MCF 10A (cell line): ENCODE results near the gene CSNK1G1. TPM values are rescaled to one million over a fixed set of nuclear protein-coding genes. Genes with fewer than 3 reads are reported as not detected.

Experiments
- BruUV-seq: library from RNA; stranded (reverse); fragments of 400-500 nt; replicated peaks from 2 replicates; lab custom pipeline; 2021; lab: Mats Ljungman, UMichigan
- CTCF ChIA-PET: fragments of 300-600 bp; sonication (Branson Sonifier 250); formaldehyde crosslinking; extraction: SDS; loops from one replicate; lab custom pipeline; 2021; ENCODE audit warnings: antibody characterized with exemption, inconsistent platforms; lab: Yijun Ruan, JAX
- POLR2A ChIA-PET: fragments of 300-600, 350-650 bp; sonication (Branson Sonifier 250); formaldehyde crosslinking; extraction: SDS; loops from one replicate; lab custom pipeline; 2020; ENCODE audit warnings: antibody characterized with exemption, inconsistent platforms; lab: Yijun Ruan, JAX
- DNase-seq: peaks from one replicate; pipeline ENCODE4 v3.0.0-alpha.2; 2018; ENCODE audit not compliant: unreplicated experiment
- H3K27ac Mint-ChIP-seq: one replicate; pipeline ENCODE4 v1.8.0; 2022; ENCODE audit warnings: mild to moderate bottlenecking, low read depth, mixed read lengths; ENCODE audit not compliant: unreplicated experiment
- H3K27me3 Mint-ChIP-seq: one replicate; pipeline ENCODE4 v1.8.0; 2022; ENCODE audit warnings: mixed read lengths; ENCODE audit not compliant: insufficient read depth, unreplicated experiment
- H3K36me3 Mint-ChIP-seq: one replicate; pipeline ENCODE4 v1.8.0; 2022; ENCODE audit warnings: mild to moderate bottlenecking, moderate library complexity, mixed read lengths; ENCODE audit not compliant: insufficient read depth, unreplicated experiment
- H3K4me1 Mint-ChIP-seq: one replicate; pipeline ENCODE4 v1.8.0; 2022; ENCODE audit warnings: mixed read lengths; ENCODE audit not compliant: insufficient read depth, unreplicated experiment
- H3K4me3 Mint-ChIP-seq: one replicate; pipeline ENCODE4 v1.8.0; 2022; ENCODE audit warnings: mild to moderate bottlenecking, moderate library complexity, mixed read lengths; ENCODE audit not compliant: unreplicated experiment
- H3K9me3 Mint-ChIP-seq: one replicate; pipeline ENCODE4 v1.8.0; 2022; ENCODE audit warnings: mixed read lengths; ENCODE audit not compliant: unreplicated experiment
- CTCF ChIP-seq: fragments of 200-600 bp; IDR thresholded peaks from one replicate; pipeline ENCODE4 v1.8.0; 2022; ENCODE audit warnings: antibody characterized with exemption, mild to moderate bottlenecking; ENCODE audit not compliant: unreplicated experiment
- intact Hi-C: fragments of 100-400 bp; cut with micrococcal nuclease; formaldehyde crosslinking; loops from 2 replicates; pipeline ENCODE4 v1.14.1; 2022
- total RNA-seq: library from RNA; stranded (reverse); gene quantifications from 2 replicates; pipeline ENCODE4 v1.2.3, GENCODE V29; 2022

Gene CSNK1G1
- total RNA-seq, 1 experiment from 2014 or later = 31.0 TPM

GRCh38 chr15:64209680-64210334 is 146.2 kb downstream of the CSNK1G1 start:
- peak; percentile 35 for DNase-seq
- POLR2A ChIA-PET = interaction anchor here (0.6 to 1.6 kb wide), 5 partner anchors 11 to 251 kb away, joined by 3 to 5 read pairs (median 3); partner anchors contain the start of genes TRIP4 and ZNF609
- intact Hi-C loops = loop anchor here (1.0 kb wide), 2 partner anchors 146 to 471 kb away; partner anchors contain the start of gene CSNK1G1

GRCh38 chr15:64205202-64205601 is 150.8 kb downstream of the CSNK1G1 start:
- Mint-ChIP-seq H3K27me3 (no peaks in the 10 kb centered on the region), H3K9me3 (no peaks in the 10 kb centered on the region), H3K36me3 (peaks cover 49% of the 10 kb centered on the region), H3K27ac (no peak overlapping the region), H3K4me1 (no peaks in the 10 kb centered on the region), H3K4me3 (no peak overlapping the region)
- POLR2A ChIA-PET = interaction anchor here (0.8 kb wide), 1 partner anchor 151 kb away, joined by 3 read pairs; the partner anchor contains the start of gene CSNK1G1
- intact Hi-C loops = no loop called here
- DNase-seq = no peak
- TF ChIP-seq CTCF = no peak
- CTCF ChIA-PET = interaction anchor here (0.5 to 1.6 kb wide), 3 partner anchors 11 to 259 kb away, joined by 3 to 9 read pairs (median 3); partner anchors contain the start of gene CSNK1G1
- no TSS peak for BruUV-seq

More at GRCh38 chr15:64209680-64210334, 146.2 kb downstream of the CSNK1G1 start:
- peak; percentile 43 for TF ChIP-seq CTCF
- Mint-ChIP-seq H3K9me3 (no peaks in the 10 kb centered on the region), H3K27ac (no peak overlapping the region), H3K4me3 (no peak overlapping the region), H3K27me3 (no peaks in the 10 kb centered on the region), H3K36me3 (peaks cover 27% of the 10 kb centered on the region), H3K4me1 (peaks cover 7% of the 10 kb centered on the region)
- CTCF ChIA-PET = interaction anchor here (0.6 to 1.6 kb wide), 7 partner anchors 34 to 444 kb away, joined by 3 to 6 read pairs (median 3); no protein-coding TSS in a partner anchor
- no TSS peak for BruUV-seq

DNA sequence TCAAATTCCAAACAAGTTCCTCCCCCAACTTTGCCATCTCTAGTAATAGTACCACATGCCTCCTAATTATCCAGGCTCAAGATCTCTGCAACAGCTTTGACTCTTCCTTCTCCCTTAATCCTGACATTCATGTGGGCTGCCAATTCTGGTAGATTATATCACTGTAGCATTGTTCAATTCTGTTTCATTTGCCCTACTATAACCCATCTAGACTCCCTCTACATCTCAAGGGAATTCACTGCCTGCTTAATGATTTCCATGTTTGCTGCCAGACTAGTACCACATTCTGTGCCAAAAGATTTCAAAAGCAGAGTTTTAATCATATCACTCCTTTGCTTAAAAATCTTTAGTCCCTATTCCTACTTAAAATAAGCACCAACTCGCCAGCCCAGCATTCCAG is 158.5 kb downstream of the CSNK1G1 start:
- no peaks in the 10 kb centered on the region for H3K4me1 Mint-ChIP-seq
- BruUV-seq = no TSS peak
- ChIA-PET POLR2A (interaction anchor here (0.6 kb wide), 1 partner anchor 161 kb away, joined by 3 read pairs; no protein-coding TSS in a partner anchor), CTCF (interaction anchor here (1.1 to 1.3 kb wide), 2 partner anchors 8 to 483 kb away, joined by 3 to 4 read pairs; no protein-coding TSS in a partner anchor)
- DNase-seq = no peak
- H3K27me3 Mint-ChIP-seq = no peaks in the 10 kb centered on the region
- no peaks in the 10 kb centered on the region for H3K9me3 Mint-ChIP-seq
- peaks cover 61% of the 10 kb centered on the region for H3K36me3 Mint-ChIP-seq
- TF ChIP-seq CTCF = no peak
- H3K4me3 Mint-ChIP-seq = no peak overlapping the region
- intact Hi-C loops = no loop called here
- no peak overlapping the region for H3K27ac Mint-ChIP-seq

DNA sequence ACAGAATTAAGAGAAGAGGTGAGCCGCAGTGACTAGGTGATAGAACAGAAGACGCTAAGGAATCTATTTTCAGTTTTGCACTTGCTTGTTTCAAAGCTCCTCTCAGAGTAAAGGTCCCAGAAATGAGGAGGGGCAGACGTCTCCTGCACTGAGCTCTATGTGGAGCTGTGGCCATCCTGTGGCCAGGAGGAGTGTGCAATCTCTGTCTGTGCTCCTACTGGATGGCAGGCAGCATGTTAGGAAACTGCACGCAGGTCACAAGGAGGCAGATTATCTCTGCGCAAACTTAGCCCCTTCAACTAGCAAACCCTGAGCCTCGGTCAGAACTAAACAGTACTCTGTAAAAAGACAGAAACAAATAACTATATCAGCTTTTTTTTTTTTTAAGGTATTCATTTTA is 162.0 kb downstream of the CSNK1G1 start:
- Mint-ChIP-seq H3K4me1 (no peaks in the 10 kb centered on the region), H3K27ac (no peak overlapping the region), H3K4me3 (no peak overlapping the region), H3K36me3 (peaks cover 56% of the 10 kb centered on the region), H3K9me3 (no peaks in the 10 kb centered on the region), H3K27me3 (no peaks in the 10 kb centered on the region)
- POLR2A ChIA-PET = interaction anchor here (0.7 kb wide), 2 partner anchors 22 to 151 kb away, joined by 3 read pairs; no protein-coding TSS in a partner anchor
- DNase-seq = no peak
- TF ChIP-seq CTCF = no peak
- CTCF ChIA-PET = interaction anchor here (0.6 kb wide), 1 partner anchor 157 kb away, joined by 3 read pairs; no protein-coding TSS in a partner anchor
- BruUV-seq = no TSS peak
- intact Hi-C loops = no loop called here
